Aorta (tissue), 5 donors: Measurements from ENCODE around the gene ACAP3. TPM values are rescaled to one million over a fixed set of nuclear protein-coding genes. Genes with fewer than 3 reads are reported as not detected.

ENCODE experiments used
- ATAC-seq: fragments of 200-7000 bp; cut with Tn5 transposase; one replicate; pipeline ENCODE4 v1.9.1; 2022; ENCODE audit warnings: moderate library complexity; ENCODE audit not compliant: low FRiP score
- DNase-seq, 2 donors: peaks; one replicate each; pipeline ENCODE4 v3.0.0-alpha.2; 2020
- H3K27ac ChIP-seq, 2 donors: one replicate each; pipeline ENCODE4 v1.5.1; 2013; ENCODE audit warnings: low read length in 2 of 2, mild to moderate bottlenecking in 2 of 2, moderate library complexity in 2 of 2, control low read depth in 1 of 2, inconsistent platforms in 1 of 2, low read depth in 1 of 2
- H3K27me3 ChIP-seq, 2 donors: one replicate each; pipeline ENCODE4 v1.6.1; 2013; ENCODE audit warnings: control low read depth in 1 of 2, low read length in 1 of 2, mild to moderate bottlenecking in 1 of 2, moderate library complexity in 1 of 2; ENCODE audit not compliant: insufficient read depth in 2 of 2, control insufficient read depth in 1 of 2
- H3K36me3 ChIP-seq, 2 donors: one replicate each; pipeline ENCODE4 v1.6.1; 2013; ENCODE audit warnings: control low read depth in 1 of 2, low read length in 1 of 2, mild to moderate bottlenecking in 1 of 2; ENCODE audit not compliant: insufficient read depth in 2 of 2, control insufficient read depth in 1 of 2
- H3K4me1 ChIP-seq, 2 donors: one replicate each; pipeline ENCODE4 v1.6.1; 2013; ENCODE audit warnings: low read length in 2 of 2, control low read depth in 1 of 2, mild to moderate bottlenecking in 1 of 2, moderate library complexity in 1 of 2; ENCODE audit not compliant: insufficient read depth in 2 of 2, control insufficient read depth in 1 of 2
- H3K4me3 ChIP-seq, 2 donors: one replicate each; pipeline ENCODE4 v1.5.1; 2013; ENCODE audit warnings: low read length in 2 of 2, control low read depth in 1 of 2, mild to moderate bottlenecking in 1 of 2
- H3K9me3 ChIP-seq: one replicate; pipeline ENCODE4 v1.6.1; 2013; ENCODE audit warnings: mild to moderate bottlenecking, low read length; ENCODE audit not compliant: control insufficient read depth
- WGBS, 2 donors: extraction: QIAGEN DNeasy Blood & Tissue Kit; methylation state at CpG; one replicate each; pipeline ENCODE4 v1.1.7; 2013; 5-methylcytosine and 5-hydroxymethylcytosine counted together
- intact Hi-C, 2 donors: fragments of 100-400 bp; cut with DNase I; formaldehyde crosslinking; loops; one replicate each; pipeline versions ENCODE4 v1.14.2 to v1.15.0; 2022
- long read RNA-seq, 2 donors: library from polyadenylated mRNA; unstranded; transcript quantifications; one replicate each; pipeline ENCODE4 v2.0.0, GENCODE V29; 2020 to 2021
- polyA plus RNA-seq, 2 donors: library from polyadenylated mRNA; stranded (reverse); fragments of 200-250 nt; gene quantifications; one replicate each; pipeline ENCODE4 v1.2.3, GENCODE V29; 2013
- total RNA-seq, 2 donors: library from RNA; stranded (reverse); fragmentation: NEBNext Ultra II Directional; extraction: Animal tissue kit (Norgen Biotek cat#: 25700); gene quantifications; one replicate each; pipeline ENCODE4 v1.2.1, GENCODE V29; 2021
- donor health status: healthy with polysubstance abuse.
- donor health status: Bipolar disorder and iron deficiency.
- donor health status: DM: no; HTN: no; CAD: no.
- donor health status: DM: no; HTN: no; CAD: no.
- donor health status: DM: yes; HTN: yes; CAD: no.

ACAP3 gene
- 10 to 100 TPM; 25.0 to 69.2 TPM for total RNA-seq
- polyA plus RNA-seq: 10 to 100 TPM; 10.6 to 63.9 TPM
- long read RNA-seq, donor 1, partial matches to known transcripts: 7 of 12 reads
- long read RNA-seq, donor 1, other reads (novel, unspliced or antisense): 4 of 12 reads
- long read RNA-seq, donor 2, partial matches to known transcripts: 30 of 53 reads
- long read RNA-seq, donor 2, other reads (novel, unspliced or antisense): 22 of 53 reads

- WGBS, 2 donors: 0% methylated on average over 73 to 131 of the region's 131 CpGs
- intact Hi-C loops: loop anchor here in 1 of 2 donors (1.0 kb wide), 1 partner anchor 67 kb away; the partner anchor contains the start of gene AURKAIP1
Measured at GRCh38 chr1:1307923-1308755, at the start of gene ACAP3, which contains the start of gene PUSL1. TSS of gene ACAP3 (minus strand) at chr1:1307930. CDS start at chr1:1307815, 115 bp downstream. TSS of gene PUSL1 (plus strand) at chr1:1308597. CDS start at chr1:1308644, 47 bp downstream.

DNA sequence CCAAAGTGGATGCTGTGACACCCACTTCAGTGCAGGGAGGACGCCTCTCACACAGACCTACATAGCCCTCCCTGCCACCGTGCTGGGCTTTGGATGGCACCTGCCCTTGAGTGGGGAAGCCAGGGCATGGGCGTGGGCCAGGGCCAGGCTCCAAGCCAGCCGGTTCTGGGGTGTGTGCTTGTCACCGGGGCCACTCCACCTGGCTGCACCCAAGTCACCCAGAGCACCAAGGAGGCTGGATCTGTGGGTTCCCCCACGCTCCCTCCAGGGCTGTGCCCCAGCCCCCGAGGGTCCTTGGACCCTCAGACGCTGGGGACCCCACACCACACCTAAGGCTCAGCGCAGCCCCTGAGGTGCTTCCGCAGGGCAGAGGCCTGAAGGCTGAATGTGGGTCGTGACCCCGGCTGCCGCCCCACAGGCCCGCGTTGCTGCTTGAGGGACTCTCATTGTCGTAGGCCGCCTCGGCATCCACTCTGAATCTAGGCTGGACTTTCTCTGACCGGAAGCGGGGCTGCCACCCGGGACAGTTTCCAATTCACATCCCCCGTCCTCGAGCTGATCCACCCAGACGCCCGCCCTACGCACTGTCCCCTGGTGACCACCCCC is 49.2 kb upstream of the ACAP3 start:
- no peaks in the 10 kb centered on the region for H3K36me3 ChIP-seq
- no peaks in the 10 kb centered on the region for H3K4me1 ChIP-seq
- no peak for DNase-seq
- intact Hi-C loops: no loop called here
- 7 to 8% methylated on average over 26 of the region's 26 CpGs for WGBS, 2 donors
- H3K27ac ChIP-seq: peak overlapping the region in 1 of 2 donors; percentile 98
- H3K4me3 ChIP-seq: peak overlapping the region; percentile 67 to 73
- no peaks in the 10 kb centered on the region for H3K9me3 ChIP-seq
- ATAC-seq: no peak
- no peaks in the 10 kb centered on the region for H3K27me3 ChIP-seq

More at GRCh38 chr1:1307923-1308755, at the start of gene ACAP3, which contains the start of gene PUSL1:
- Histone ChIP-seq H3K4me1 (no peaks in the 10 kb centered on the region), H3K4me3 (peak within 1 kb of the TSS; percentile 55 to 60), H3K27ac (peak within 1 kb of the TSS; percentile 9 to 85), H3K9me3 (no peaks in the 10 kb centered on the region), H3K36me3 (no peaks in the 10 kb centered on the region), H3K27me3 (no peaks in the 10 kb centered on the region)
- ATAC-seq (peak; percentile 87), DNase-seq (peak; percentile 94 to 96)

DNA sequence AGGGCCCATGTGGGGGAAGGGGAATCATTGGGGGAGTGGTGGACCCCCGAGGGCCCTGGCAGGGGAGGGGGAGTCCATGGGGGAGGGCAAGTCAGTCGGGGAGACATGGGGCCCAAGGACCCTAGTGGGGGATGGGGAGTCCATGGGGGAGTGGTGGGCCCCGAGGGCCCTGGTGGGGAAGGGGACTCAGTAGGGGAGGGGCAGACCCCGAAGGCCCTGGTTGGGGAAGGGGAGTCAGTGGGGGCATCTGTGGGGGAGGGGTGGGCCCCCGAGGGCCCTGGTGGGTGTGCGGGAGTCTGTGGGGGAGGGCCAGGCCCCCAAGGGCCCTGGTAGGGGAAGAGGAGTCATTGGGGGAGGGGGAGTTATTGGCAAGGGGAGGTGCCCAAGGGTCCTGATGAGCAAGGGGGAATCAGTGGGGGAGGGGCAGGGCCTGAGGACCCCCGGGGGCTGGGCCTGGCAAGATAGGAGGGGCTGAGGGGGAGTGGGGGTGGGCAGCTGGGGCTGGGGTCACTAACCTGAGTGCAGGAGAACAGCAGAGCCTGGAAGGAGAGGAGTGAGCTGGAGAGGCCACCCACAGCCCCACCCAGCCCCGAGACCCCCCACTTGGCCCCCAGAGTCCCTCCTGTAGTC is 48.6 kb upstream of the ACAP3 start:
- WGBS, 2 donors: 19 to 22% methylated on average over 8 of the region's 8 CpGs
- no peak for DNase-seq
- Histone ChIP-seq H3K27me3 (no peaks in the 10 kb centered on the region), H3K9me3 (no peaks in the 10 kb centered on the region), H3K36me3 (no peaks in the 10 kb centered on the region), H3K4me1 (no peaks in the 10 kb centered on the region), H3K4me3 (peak overlapping the region in 1 of 2 donors; percentile 67), H3K27ac (no peak overlapping the region)
- no peak for ATAC-seq
- intact Hi-C loops: no loop called here

GRCh38 chr1:1355416-1355815 is 47.7 kb upstream of the ACAP3 start:
- Histone ChIP-seq H3K4me3 (no peak overlapping the region), H3K27ac (no peak overlapping the region), H3K27me3 (no peaks in the 10 kb centered on the region), H3K36me3 (no peaks in the 10 kb centered on the region), H3K4me1 (no peaks in the 10 kb centered on the region), H3K9me3 (no peaks in the 10 kb centered on the region)
- ATAC-seq: no peak
- intact Hi-C loops: no loop called here
- no peak for DNase-seq
- whole genome bisulfite sequencing, 2 donors: 1 to 3% methylated on average over 32 to 52 of the region's 52 CpGs

GRCh38 chr1:1354271-1355247 is 46.8 kb upstream of the ACAP3 start:
- WGBS, 2 donors: 60 to 61% methylated on average over 98 to 116 of the region's 116 CpGs
- H3K9me3 ChIP-seq: no peaks in the 10 kb centered on the region
- intact Hi-C loops: no loop called here
- no peaks in the 10 kb centered on the region for H3K36me3 ChIP-seq
- no peak overlapping the region for H3K27ac ChIP-seq
- no peak for DNase-seq
- ATAC-seq: no peak
- no peak overlapping the region for H3K4me3 ChIP-seq
- no peaks in the 10 kb centered on the region for H3K4me1 ChIP-seq
- H3K27me3 ChIP-seq: no peaks in the 10 kb centered on the region

- Histone ChIP-seq H3K4me3 (no peak overlapping the region), H3K4me1 (no peaks in the 10 kb centered on the region)
Measured at GRCh38 chr1:1353389-1354151, 45.8 kb upstream of the ACAP3 start.

GRCh38 chr1:1352786-1353388 is 45.2 kb upstream of the ACAP3 start:
- H3K27ac ChIP-seq: no peak overlapping the region
- intact Hi-C loops: no loop called here
- H3K4me1 ChIP-seq: no peaks in the 10 kb centered on the region
- WGBS, 2 donors: 28 to 29% methylated on average over 3 to 5 of the region's 5 CpGs
- H3K36me3 ChIP-seq: no peaks in the 10 kb centered on the region
- no peaks in the 10 kb centered on the region for H3K9me3 ChIP-seq
- no peak overlapping the region for H3K4me3 ChIP-seq
- DNase-seq: no peak
- ATAC-seq: no peak
- no peaks in the 10 kb centered on the region for H3K27me3 ChIP-seq

More at GRCh38 chr1:1353389-1354151, 45.8 kb upstream of the ACAP3 start:
- ATAC-seq (no peak), DNase-seq (no peak)
- Histone ChIP-seq H3K27ac (no peak overlapping the region), H3K27me3 (no peaks in the 10 kb centered on the region), H3K9me3 (no peaks in the 10 kb centered on the region), H3K36me3 (no peaks in the 10 kb centered on the region)
- intact Hi-C loops: no loop called here
- 67 to 68% methylated on average over 28 of the region's 28 CpGs for WGBS, 2 donors
